PC-9 (cell line): ENCODE data around the gene PLD2. TPM values are rescaled to one million over a fixed set of nuclear protein-coding genes. Genes with fewer than 3 reads are reported as not detected.
"Not testable (repeated sequence)": the region's sequence is repeated elsewhere in the genome, so short reads cannot be mapped to it uniquely, and the experiment has no call there.

Experiments used
- BruUV-seq: library from RNA; stranded (reverse); fragments of 400-500 nt; replicated peaks from 2 replicates; lab custom pipeline; 2021; lab: Mats Ljungman, UMichigan
- CTCF ChIA-PET: fragments of 300-600 bp; sonication (Branson Sonifier 250); formaldehyde crosslinking; loops from one replicate; lab custom pipeline; 2022; ENCODE audit warnings: antibody characterized with exemption; lab: Charles Lee
- POLR2A ChIA-PET: fragments of 300-600 bp; sonication (Branson Sonifier 250); formaldehyde crosslinking; loops from one replicate; lab custom pipeline; 2022; ENCODE audit warnings: antibody characterized with exemption; ENCODE audit not compliant: unreplicated experiment; lab: Charles Lee
- DNase-seq, 2 experiments: peaks; one replicate each; pipeline versions ENCODE4 v3.0.0 to v3.0.0-alpha.2; 2015 to 2022; ENCODE audit warnings: mixed read lengths in 1 of 2
- H2AFZ ChIP-seq: fragments of 200-600 bp; sonication (generic); 2 replicates; pipeline ENCODE4 v1.8.1; 2017; ENCODE audit warnings: antibody characterized with exemption
- H3F3A ChIP-seq: fragments of 200-600 bp; sonication (generic); 2 replicates; pipeline ENCODE4 v1.8.1; 2017; ENCODE audit warnings: antibody characterized with exemption, mild to moderate bottlenecking, low read depth; ENCODE audit not compliant: insufficient read depth
- H3K27ac ChIP-seq: fragments of 200-600 bp; sonication (generic); 2 replicates; pipeline ENCODE4 v1.6.1; 2016; ENCODE audit warnings: mixed run types
- H3K27me3 ChIP-seq: fragments of 200-600 bp; sonication (generic); 2 replicates; pipeline ENCODE4 v1.6.1; 2016; ENCODE audit warnings: low read depth, mixed run types; ENCODE audit not compliant: insufficient read depth
- H3K36me3 ChIP-seq: fragments of 200-600 bp; sonication (generic); 2 replicates; pipeline ENCODE4 v1.6.1; 2016; ENCODE audit warnings: low read depth, mixed run types
- H3K4me1 ChIP-seq: fragments of 200-600 bp; sonication (generic); replicated peaks from 2 replicates; pipeline ENCODE4 v1.6.1; 2016; ENCODE audit warnings: mixed run types; ENCODE audit not compliant: insufficient read depth
- H3K4me2 ChIP-seq: fragments of 200-600 bp; sonication (generic); 2 replicates; pipeline ENCODE4 v1.6.1; 2017; ENCODE audit warnings: mixed run types
- H3K4me3 ChIP-seq: fragments of 200-600 bp; sonication (generic); 2 replicates; pipeline ENCODE4 v1.6.1; 2016; ENCODE audit warnings: mixed run types
- H3K79me2 ChIP-seq: fragments of 200-600 bp; sonication (generic); 2 replicates; pipeline ENCODE4 v1.6.1; 2017; ENCODE audit warnings: low read depth, mixed run types
- H3K9me2 ChIP-seq: fragments of 200-600 bp; sonication (generic); 2 replicates; pipeline ENCODE4 v1.8.1; 2017; ENCODE audit warnings: mild to moderate bottlenecking; ENCODE audit not compliant: insufficient read depth
- H3K9me3 ChIP-seq: fragments of 200-600 bp; sonication (generic); 2 replicates; pipeline ENCODE4 v1.8.1; 2016; ENCODE audit warnings: low read depth; ENCODE audit not compliant: insufficient read depth
- H4K20me1 ChIP-seq: fragments of 200-600 bp; sonication (generic); 2 replicates; pipeline ENCODE4 v1.8.1; 2017; ENCODE audit not compliant: insufficient read depth
- EZH2 ChIP-seq: fragments of 200-600 bp; sonication (generic); IDR thresholded peaks from 2 replicates; pipeline ENCODE4 v1.8.0; 2017; ENCODE audit warnings: antibody characterized with exemption, low read depth
- intact Hi-C: fragments of 100-400 bp; cut with micrococcal nuclease; formaldehyde crosslinking; loops from one replicate; pipeline ENCODE4 v1.10.0; 2022; ENCODE audit not compliant: unreplicated experiment
- total RNA-seq: library from RNA; stranded (reverse); gene quantifications from 2 replicates; pipeline ENCODE4 v1.2.3, GENCODE V29; 2021
- TF ChIP-seq, protein P1 (sequence below): fragments of 200-600 bp; sonication (generic); conservative IDR thresholded peaks from 2 replicates; pipeline ENCODE4 v1.6.1; 2017; ENCODE audit warnings: mixed run types, antibody characterized with exemption, mild to moderate bottlenecking, moderate library complexity

PLD2 gene
- total RNA-seq, 1 experiment from 2014 or later, result 95.5 TPM

DNA sequence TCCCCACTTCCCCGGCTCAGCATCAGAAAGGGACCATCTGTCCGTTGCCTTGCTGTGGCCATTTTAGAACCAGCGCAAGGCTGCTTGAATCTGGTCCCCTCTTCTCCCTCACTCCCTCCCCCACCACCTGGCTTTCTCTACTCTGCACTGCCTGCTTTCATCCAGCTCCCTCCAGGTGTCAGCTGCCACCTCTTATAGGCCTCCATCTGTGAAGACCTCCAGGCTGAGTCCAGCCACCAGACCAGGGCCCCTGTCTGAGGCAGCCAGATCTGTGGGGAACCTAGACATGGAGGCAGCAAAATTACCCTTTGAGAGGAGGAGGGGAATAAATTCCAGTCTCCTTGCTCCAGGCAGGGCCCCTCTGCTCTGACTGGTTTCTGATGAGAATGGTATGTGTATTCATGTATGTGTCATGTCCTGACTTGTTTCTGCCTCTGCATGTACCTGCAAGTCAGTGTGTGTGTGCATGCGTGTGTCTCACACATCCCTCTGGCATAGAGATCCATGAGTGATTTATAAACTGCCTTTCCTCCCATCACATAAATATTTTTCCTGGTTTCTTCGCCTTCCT lies 47.2 kb downstream of the PLD2 start:
- H3K4me3 ChIP-seq, result no peak overlapping the region
- POLR2A ChIA-PET, result no interaction called here

DNA sequence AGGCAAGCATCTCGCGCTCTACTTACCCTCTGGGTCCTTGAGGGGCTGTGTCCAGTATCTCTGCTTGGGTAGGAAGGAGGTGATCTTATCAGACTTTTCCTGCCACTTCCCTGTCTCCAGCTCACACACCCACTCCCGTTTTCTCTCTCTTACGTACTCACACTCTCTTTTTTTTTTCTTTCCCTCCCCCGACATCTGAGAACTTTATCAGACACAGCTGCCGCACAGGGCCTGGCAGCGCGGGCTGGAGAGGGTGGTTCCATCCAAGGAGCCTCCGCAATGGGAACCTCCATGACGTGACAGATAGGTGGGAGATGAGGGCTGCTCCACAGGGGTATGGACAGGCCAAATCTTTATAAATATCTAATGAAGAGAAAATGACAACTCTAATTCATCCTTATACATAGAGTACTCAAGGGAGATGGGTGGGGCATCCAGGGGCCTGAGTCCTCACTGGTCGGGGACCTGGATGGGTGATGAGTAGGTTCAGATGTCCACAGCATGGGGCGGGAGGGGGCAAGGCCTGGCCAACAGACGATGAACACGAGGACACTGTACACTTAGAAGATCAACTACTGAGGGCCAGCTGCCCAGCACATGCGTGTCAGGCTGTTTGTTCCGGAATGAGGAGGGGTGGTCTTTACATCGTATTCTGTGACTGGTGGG lies 49.5 kb downstream of the PLD2 start:
- peaks cover 33% of the 10 kb centered on the region for H3F3A ChIP-seq
- TF ChIP-seq, protein P1, sequence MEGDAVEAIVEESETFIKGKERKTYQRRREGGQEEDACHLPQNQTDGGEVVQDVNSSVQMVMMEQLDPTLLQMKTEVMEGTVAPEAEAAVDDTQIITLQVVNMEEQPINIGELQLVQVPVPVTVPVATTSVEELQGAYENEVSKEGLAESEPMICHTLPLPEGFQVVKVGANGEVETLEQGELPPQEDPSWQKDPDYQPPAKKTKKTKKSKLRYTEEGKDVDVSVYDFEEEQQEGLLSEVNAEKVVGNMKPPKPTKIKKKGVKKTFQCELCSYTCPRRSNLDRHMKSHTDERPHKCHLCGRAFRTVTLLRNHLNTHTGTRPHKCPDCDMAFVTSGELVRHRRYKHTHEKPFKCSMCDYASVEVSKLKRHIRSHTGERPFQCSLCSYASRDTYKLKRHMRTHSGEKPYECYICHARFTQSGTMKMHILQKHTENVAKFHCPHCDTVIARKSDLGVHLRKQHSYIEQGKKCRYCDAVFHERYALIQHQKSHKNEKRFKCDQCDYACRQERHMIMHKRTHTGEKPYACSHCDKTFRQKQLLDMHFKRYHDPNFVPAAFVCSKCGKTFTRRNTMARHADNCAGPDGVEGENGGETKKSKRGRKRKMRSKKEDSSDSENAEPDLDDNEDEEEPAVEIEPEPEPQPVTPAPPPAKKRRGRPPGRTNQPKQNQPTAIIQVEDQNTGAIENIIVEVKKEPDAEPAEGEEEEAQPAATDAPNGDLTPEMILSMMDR, result no peak
- no peak for TF ChIP-seq EZH2
- H3K9me2 ChIP-seq, result no peaks in the 10 kb centered on the region
- H3K4me1 ChIP-seq, result peaks cover 29% of the 10 kb centered on the region
- no peak for DNase-seq
- peaks cover 4% of the 10 kb centered on the region for H4K20me1 ChIP-seq
- ChIA-PET CTCF (interaction anchor here (0.6 kb wide), 1 partner anchor 40 kb away, joined by 3 read pairs; no protein-coding TSS in a partner anchor), POLR2A (no interaction called here)
- H3K4me2 ChIP-seq, result no peak overlapping the region
- no peak overlapping the region for H2AFZ ChIP-seq
- H3K9me3 ChIP-seq, result no peaks in the 10 kb centered on the region
- no TSS peak for BruUV-seq
- H3K27ac ChIP-seq, result no peak overlapping the region
- peaks cover 51% of the 10 kb centered on the region for H3K79me2 ChIP-seq
- intact Hi-C loops, result no loop called here
- no peaks in the 10 kb centered on the region for H3K27me3 ChIP-seq
- H3K4me3 ChIP-seq, result no peak overlapping the region
- 0 out of 2 replicates have a peak, but pooled peaks cover 3% of the 10 kb centered on the region for H3K36me3 ChIP-seq

More for the DNA sequence above, 47.2 kb downstream of the PLD2 start:
- no peaks in the 10 kb centered on the region for H3K9me3 ChIP-seq
- H3K9me2 ChIP-seq, result no peaks in the 10 kb centered on the region
- CTCF ChIA-PET, result no interaction called here
- no peak for DNase-seq
- TF ChIP-seq, protein P1, result no peak
- TF ChIP-seq EZH2, result no peak
- H3K27me3 ChIP-seq, result no peaks in the 10 kb centered on the region
- peaks cover 48% of the 10 kb centered on the region for H3K4me1 ChIP-seq
- H3K4me2 ChIP-seq, result no peak overlapping the region
- H3F3A ChIP-seq, result peaks cover 45% of the 10 kb centered on the region
- BruUV-seq, result no TSS peak
- intact Hi-C loops, result no loop called here
- peaks cover 1% of the 10 kb centered on the region for H4K20me1 ChIP-seq
- 0 out of 2 replicates have a peak, but pooled peaks cover 1% of the 10 kb centered on the region for H3K36me3 ChIP-seq
- peaks cover 57% of the 10 kb centered on the region for H3K79me2 ChIP-seq
- no peak overlapping the region for H3K27ac ChIP-seq
- H2AFZ ChIP-seq, result no peak overlapping the region

DNA sequence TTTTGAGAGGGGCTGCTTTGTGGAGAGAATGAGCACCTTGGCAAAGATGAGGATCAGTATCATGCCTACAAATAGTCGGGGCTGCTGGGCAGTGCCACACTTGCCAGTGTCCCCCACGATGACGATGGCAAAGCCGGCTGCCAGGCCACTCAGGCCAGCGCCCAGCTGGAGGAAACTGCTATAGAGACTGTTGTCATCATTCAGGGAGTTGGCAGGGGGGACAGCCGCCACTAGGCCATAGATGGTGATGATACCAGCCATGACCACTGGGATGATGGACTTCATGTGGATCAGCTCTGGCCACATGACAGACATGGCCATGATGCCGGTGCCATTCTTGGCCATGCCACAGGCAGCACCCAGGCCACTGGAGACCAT lies 50.0 kb downstream of the PLD2 start:
- Histone ChIP-seq H3K27me3 (no peaks in the 10 kb centered on the region), H3K9me3 (no peaks in the 10 kb centered on the region), H3K79me2 (peaks cover 49% of the 10 kb centered on the region), H3K36me3 (0 out of 2 replicates have a peak, but pooled peaks cover 3% of the 10 kb centered on the region), H4K20me1 (peaks cover 4% of the 10 kb centered on the region), H3K9me2 (no peaks in the 10 kb centered on the region), H3K27ac (no peak overlapping the region), H2AFZ (no peak overlapping the region), H3K4me3 (no peak overlapping the region), H3K4me1 (peaks cover 26% of the 10 kb centered on the region), H3K4me2 (no peak overlapping the region), H3F3A (peaks cover 28% of the 10 kb centered on the region)
- TF ChIP-seq, protein P1, result no peak
- intact Hi-C loops, result no loop called here
- ChIA-PET POLR2A (no interaction called here), CTCF (interaction anchor here (0.6 kb wide), 2 partner anchors 8 to 41 kb away, joined by 3 to 21 read pairs; no protein-coding TSS in a partner anchor)
- no peak for DNase-seq
- no TSS peak for BruUV-seq

DNA sequence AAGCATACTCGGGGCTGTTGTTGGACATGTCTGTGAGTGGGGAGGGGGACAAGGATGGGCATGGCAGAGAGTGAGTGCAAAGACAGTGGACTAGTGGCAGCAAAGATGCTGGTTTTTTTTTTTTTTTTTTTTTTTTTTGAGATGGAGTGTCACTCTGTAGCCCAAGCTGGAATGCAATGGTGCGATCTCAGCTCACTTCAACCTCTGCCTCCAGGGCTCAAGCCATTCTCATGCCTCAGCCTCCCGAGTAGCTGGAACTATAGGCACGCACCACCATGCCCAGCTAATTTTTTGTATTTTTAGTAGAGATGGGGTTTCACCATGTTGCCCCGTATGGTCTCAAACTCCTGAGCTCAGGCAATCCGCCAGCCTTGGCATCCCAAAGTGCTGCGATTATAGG lies 50.4 kb downstream of the PLD2 start:
- DNase-seq, H4K20me1 ChIP-seq, BruUV-seq, H3K4me2 ChIP-seq, H3K4me3 ChIP-seq, H3K27ac ChIP-seq, H3K36me3 ChIP-seq, H2AFZ ChIP-seq, POLR2A ChIA-PET, H3K27me3 ChIP-seq, H3K9me3 ChIP-seq, intact Hi-C loops, H3K9me2 ChIP-seq: not testable (repeated sequence)
- CTCF ChIA-PET, result interaction anchor here (0.6 to 1.1 kb wide), 3 partner anchors 8 to 18 kb away, joined by 3 to 21 read pairs (median 4); no protein-coding TSS in a partner anchor
- H3K4me1 ChIP-seq, result peaks cover 21% of the 10 kb centered on the region
- H3F3A ChIP-seq, result peaks cover 24% of the 10 kb centered on the region
- H3K79me2 ChIP-seq, result peaks cover 47% of the 10 kb centered on the region
